ENCODE measurements around the gene GCSH.
A peak's percentile ranks its signal among the peaks of the same experiment; 100 is the strongest.

The GCSH gene

DNA sequence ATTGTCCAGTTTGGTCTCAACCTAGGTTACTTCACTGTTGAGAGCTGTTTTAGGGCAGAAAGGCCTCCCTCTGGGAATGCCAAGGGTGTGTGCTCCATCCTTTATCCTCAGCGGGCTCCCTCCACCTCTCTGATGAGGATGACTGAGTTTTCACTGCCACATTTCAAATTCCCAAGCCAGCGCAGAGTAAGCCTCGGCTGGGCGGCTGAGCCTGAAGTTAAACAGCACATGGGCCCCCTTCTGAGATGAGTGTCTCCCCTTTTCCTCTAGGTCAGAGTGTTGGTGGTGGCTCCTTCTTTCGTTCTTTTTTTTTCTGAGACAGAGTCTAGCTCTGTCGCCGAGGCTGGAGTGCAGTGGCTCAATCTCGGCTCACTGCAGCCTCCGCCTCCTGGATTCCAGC, 5.5 kb upstream of the GCSH start:
- DNase-seq (ENCODE audit: low spot score): no peak

GRCh38 chr16:81099958-81100357, 3.8 kb upstream of the GCSH start:
- no peak for DNase-seq (ENCODE audit: low spot score)

GRCh38 chr16:81097230-81097629, 1.0 kb upstream of the GCSH start:
- DNase-seq (ENCODE audit: low spot score): no peak

- DNase-seq (ENCODE audit: low spot score): no peak
Observed at GRCh38 chr16:81096715-81097208, 567 bp upstream of the GCSH start.

- DNase-seq (ENCODE audit: low spot score): no peak
Observed at GRCh38 chr16:81095653-81095952, 592 bp downstream of the GCSH start.

DNA sequence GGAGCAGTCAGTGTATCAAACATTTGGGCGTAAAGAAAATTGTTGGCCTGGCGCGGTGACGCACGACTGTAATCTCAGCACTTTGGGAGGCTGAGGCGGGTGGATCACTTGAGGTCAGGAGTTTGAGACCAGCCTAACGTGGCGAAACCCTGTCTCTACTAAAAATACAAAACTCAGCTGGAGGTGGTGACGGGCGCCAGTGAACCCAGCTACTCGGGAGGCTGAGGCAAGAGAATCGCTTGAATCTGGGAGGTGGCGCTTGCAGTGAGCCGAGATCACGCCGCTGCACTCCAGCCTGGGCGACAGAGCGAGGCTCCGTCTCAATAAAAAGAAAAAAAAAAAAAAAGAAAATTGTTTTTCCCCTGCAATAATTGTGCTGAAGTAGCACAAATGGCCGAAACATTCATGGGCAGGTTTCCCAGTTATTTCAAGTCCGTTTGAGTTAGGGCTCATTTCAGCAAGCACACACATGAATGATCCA, 1.4 kb downstream of the GCSH start:
- peak; percentile 11 for DNase-seq (ENCODE audit: low spot score)

DNA sequence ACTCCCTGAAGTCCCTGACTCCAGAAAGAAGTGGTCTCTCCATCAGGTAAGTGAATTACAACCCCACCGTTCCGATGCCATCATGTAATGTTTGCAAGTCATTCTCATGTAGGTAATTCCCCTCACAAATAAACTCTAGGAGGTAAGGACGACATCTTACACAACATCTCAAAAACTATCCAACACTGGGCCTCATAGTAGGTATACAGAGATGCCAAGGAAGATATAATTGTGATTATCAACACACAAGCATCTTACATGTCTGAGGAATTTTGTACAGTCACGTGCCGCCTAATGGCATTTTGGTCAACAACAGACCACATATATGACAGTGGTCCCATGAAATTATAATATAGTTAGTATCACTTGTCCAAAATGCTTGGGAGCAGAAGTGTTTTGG, 7.4 kb downstream of the GCSH start:
- no peak for DNase-seq (ENCODE audit: low spot score)

DNA sequence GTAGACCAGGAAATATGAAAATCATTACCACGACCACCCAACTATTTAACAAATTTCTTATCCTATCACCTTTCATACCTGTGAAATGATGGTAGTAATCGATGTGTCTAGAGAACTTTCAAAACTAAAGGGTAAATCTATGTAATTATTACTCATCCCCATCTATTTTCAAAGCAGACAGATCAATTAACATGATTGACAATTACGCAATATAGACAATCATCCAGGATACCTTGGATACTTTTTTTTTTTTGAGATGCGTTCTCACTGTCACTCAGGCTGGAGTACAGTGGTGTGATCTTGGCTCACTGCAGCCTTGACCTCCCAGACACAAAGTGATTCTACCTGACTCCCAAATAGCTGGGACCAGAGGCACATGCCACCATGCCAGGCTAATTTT, 15.2 kb downstream of the GCSH start:
- no peak for DNase-seq (ENCODE audit: low spot score)

DNA sequence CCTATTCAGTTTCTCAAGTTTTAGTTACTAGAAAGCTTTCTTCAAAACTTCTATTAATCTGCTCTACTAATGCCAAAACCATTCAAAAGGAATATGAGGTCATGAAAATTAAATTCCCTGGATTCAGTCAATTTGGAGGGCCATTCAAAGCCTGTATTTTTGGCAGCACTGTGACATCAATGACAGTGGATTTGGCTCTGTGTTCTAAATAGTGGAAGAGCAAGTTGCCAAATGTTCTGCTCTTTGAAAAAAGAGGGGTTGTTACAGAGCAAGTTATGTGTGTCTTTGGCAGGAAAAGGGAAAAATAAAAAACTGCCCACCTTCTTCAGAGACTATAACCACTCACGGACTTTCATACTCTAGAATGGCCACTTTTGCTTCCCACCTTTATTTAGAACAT, 16.0 kb downstream of the GCSH start:
- peak; percentile 15 for DNase-seq (ENCODE audit: low spot score)

DNA sequence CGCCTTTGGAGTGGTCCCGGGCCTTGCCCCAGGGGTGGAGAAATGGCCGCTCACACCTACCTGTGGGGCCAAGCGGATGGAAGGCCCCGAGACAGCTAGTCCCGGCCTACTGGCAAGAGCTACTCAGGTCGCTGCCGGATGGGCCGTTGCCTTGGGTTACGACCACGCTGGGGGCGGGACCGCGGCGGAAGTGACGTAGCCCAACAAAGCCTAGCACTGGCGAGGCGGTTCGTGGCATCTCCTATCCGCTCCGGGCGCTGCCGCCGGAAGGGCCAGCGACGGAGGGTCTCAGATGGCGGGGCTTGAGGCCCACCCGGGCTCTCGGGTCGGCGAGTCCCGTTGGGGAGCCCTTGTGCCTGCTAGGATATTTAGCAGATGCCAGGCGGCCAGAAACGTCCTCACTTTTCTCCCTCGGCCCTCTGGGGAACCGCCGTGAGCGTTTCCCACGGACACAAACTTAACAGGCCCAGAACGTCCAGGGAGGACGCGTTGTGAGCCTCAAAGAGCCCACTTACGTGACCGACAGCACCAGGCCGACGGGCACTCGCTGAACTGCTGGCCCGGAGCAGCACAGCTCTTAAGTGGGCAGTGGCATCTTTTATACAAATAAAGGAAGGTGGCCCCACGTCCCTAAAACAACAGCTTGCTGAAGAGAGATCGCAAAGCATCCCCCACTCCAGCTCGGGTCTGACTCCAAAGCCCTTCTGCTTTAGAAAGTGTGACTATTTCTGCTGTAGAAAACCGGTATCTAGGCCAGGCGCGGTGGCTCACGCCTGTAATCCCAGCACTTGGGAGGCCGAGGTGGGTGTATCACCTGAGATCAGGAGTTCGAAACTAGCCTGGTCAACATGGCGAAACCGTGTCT, 18.9 kb downstream of the GCSH start, which contains the start of gene C16orf46:
Gene C16orf46, minus strand, starts transcription at position 163 of the 865 bp plus-strand sequence. CDS start 13,283 bp downstream, outside the sequence.
- peak; percentile 98 for DNase-seq (ENCODE audit: low spot score)

GRCh38 chr16:81076566-81077075, 19.6 kb downstream of the GCSH start:
- DNase-seq (ENCODE audit: low spot score): peak; percentile 92

DNA sequence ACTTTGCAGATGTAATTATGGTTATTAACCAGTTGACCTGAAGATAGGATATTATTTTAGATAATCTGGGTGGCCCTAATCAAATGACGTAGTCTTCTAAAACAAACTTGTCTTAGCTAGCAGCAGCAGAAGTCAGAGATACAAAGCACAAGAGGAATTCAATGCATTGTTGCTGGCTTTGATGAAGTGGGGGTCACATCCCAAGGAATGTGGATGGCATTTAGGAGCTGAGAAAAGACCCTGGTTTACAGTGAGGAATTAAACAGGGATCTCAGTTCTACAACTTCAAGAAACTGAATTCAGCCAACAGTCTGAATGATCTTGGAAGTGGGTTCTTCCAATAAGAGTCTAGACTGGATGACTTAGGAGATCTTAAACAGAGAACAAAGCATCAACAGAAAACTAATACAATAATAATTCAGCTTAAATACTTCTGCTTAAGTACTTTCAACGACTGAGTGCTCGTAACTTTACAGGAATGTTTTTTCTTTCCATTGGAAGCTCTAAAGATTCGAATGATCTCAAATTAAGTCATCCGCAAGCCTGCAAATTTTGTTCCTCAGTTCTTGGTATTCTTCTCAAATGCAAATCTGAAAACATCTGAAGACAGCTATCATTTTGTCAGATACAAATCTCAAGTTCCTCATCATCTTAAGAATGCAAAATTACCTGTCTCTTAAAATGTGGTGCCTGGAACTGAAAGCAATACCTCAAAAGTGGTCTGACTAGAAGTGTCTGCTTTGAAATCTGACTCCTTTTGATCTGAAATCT, 22.4 kb downstream of the GCSH start:
- no peak for DNase-seq (ENCODE audit: low spot score)

GRCh38 chr16:81071805-81072204, 24.4 kb downstream of the GCSH start:
- DNase-seq (ENCODE audit: low spot score): no peak

- DNase-seq (ENCODE audit: low spot score): no peak
Observed at GRCh38 chr16:81070979-81071378, 25.2 kb downstream of the GCSH start.

DNA sequence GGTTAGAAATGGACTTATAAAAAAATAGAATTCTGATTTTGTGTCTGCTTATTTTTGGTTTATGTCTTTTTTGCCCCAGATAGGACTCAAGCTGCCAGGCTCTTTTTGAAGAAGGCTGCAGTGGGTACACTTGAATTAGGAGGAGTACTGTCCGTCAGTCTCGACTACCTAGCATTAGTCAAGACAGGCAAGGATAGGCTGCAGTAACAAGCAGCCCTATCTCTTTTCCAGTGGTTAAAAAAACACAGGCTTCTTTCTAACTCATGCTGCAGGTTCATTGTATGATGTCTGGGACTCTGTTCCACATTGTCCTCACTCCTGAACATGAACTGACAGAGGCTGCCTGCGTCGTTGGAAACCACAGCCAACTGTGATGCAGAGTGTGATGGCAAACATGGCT, 27.1 kb downstream of the GCSH start:
- no peak for DNase-seq (ENCODE audit: low spot score)

GRCh38 chr16:81067166-81067565, 29.0 kb downstream of the GCSH start:
- no peak for DNase-seq (ENCODE audit: low spot score)

DNA sequence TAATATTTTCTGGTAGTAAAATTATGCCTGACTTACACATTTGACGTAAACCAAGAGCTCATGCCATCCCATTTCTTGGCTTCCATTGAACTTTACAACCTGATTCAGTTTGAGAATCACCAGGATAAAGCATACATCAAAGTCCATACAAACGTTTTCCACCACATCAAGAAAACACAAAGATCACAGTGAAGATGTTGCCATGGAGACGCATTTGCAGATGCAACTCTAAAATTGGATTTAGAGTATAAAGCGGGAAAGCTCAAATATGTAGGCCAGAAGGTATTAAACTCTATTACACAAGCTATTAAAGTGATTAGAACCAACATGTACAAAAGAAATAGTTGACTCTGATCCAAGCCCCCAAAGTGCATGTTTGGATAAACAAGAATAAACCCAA, 29.5 kb downstream of the GCSH start:
- no peak for DNase-seq (ENCODE audit: low spot score)

- no peak for DNase-seq (ENCODE audit: low spot score)
Observed at GRCh38 chr16:81061871-81062608, 34.2 kb downstream of the GCSH start.

GRCh38 chr16:81061307-81061640, 34.9 kb downstream of the GCSH start:
- DNase-seq (ENCODE audit: low spot score): peak; percentile 40

DNA sequence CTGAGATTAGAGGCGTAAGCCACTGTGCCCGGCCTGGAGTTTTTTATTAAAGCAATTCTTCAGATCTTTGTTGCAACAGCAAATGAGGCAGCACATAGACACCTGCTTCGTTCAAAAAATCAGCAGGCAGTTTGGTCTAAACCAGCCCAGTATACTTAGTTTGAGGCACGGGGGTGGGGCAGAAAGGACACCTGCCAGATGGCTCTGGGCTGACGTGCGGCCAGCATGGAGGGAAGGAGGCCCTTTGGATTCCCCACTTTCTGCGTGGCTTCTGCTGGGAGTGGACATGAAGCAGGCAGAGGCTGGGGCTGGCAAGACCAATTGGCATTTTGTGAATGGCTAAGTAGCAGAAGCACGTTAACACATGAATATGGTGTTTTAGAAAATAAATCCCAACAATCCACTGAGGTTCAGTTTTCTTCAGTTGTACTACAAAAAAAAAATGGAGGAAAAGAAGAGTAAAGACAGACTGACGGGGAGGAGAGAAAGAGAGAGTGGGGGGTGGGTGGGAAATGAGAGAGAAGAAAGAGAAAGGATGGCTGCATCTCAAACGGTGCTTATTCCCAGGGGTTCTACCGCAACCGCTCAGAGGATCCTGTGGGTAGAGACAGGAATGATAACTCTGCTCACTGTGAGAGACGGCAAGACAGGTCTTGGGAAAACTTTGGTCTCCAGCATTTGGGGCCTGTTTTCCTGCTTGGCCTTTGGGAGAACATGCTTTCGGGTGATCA, 35.5 kb downstream of the GCSH start:
- peak; percentile 66 for DNase-seq (ENCODE audit: low spot score)

GRCh38 chr16:81053761-81054160, 42.4 kb downstream of the GCSH start:
- DNase-seq (ENCODE audit: low spot score): no peak

GRCh38 chr16:81042821-81043220, 53.4 kb downstream of the GCSH start:
- DNase-seq (ENCODE audit: low spot score): no peak
